Choroid plexus epithelial cell (primary cell): ENCODE data around the gene REELD1.

ENCODE experiments used
- DNase-seq: peaks from one replicate; pipeline ENCODE4 v3.0.0-alpha.2; 2010; ENCODE audit warnings: low read depth
- H3K4me3 ChIP-seq: 2 replicates; pipeline ENCODE4 v1.5.1; 2011; ENCODE audit warnings: low read depth, mild to moderate bottlenecking, control low read depth, low read length, moderate library complexity
- TF ChIP-seq, protein P1 (sequence below): conservative IDR thresholded peaks from 2 replicates; pipeline ENCODE4 v1.5.1; 2011; ENCODE audit warnings: low read depth, mild to moderate bottlenecking, control low read depth, inconsistent platforms, low read length, moderate library complexity

Gene REELD1

DNA sequence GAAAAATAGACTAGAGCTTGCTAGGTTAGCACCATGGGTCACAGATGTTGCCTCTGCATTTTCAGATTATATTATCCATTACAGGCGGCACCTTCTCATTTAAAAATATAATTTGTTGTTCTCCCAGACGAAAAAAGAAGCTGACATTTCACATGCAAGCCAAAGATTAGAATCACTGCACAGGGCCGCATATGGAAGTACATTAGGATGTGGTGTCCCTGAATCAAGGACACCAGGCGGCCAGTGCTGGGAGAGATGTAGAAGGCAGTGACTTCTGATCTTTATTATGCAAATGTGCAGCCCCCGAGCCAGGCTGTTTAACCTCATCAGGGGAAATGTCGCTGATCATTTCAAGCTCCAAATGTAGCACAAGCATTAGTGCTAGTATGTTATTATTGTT lies 22.8 kb downstream of the REELD1 start:
- DNase-seq = no peak
- H3K4me3 ChIP-seq = no peak overlapping the region
- TF ChIP-seq, protein P1, sequence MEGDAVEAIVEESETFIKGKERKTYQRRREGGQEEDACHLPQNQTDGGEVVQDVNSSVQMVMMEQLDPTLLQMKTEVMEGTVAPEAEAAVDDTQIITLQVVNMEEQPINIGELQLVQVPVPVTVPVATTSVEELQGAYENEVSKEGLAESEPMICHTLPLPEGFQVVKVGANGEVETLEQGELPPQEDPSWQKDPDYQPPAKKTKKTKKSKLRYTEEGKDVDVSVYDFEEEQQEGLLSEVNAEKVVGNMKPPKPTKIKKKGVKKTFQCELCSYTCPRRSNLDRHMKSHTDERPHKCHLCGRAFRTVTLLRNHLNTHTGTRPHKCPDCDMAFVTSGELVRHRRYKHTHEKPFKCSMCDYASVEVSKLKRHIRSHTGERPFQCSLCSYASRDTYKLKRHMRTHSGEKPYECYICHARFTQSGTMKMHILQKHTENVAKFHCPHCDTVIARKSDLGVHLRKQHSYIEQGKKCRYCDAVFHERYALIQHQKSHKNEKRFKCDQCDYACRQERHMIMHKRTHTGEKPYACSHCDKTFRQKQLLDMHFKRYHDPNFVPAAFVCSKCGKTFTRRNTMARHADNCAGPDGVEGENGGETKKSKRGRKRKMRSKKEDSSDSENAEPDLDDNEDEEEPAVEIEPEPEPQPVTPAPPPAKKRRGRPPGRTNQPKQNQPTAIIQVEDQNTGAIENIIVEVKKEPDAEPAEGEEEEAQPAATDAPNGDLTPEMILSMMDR = no peak

DNA sequence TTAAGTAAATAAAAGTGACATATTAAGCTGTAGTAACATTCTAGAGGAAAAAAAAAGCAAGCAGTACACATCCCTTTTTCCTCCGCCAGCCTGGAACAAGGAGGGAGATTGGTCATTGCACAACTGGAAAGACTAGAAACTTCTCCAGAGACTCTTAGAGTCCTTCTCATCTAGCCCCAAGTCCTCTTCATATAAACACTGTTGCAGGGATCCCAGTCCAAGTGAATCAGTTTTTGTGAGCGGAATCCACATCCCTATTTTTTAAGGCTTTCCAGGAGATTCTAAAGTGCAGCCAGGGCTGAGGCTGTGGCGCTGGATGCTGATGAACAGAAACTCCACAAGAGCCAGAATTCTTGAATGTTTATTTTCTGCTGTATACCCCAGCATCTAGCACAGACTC lies 23.8 kb downstream of the REELD1 start:
- no peak for DNase-seq
- no peak overlapping the region for H3K4me3 ChIP-seq
- TF ChIP-seq, protein P1 = no peak

GRCh38 chr4:146243141-146243882 lies 29.0 kb downstream of the REELD1 start:
- TF ChIP-seq, protein P1 = peak; percentile 46
- H3K4me3 ChIP-seq = no peak overlapping the region
- DNase-seq = no peak

DNA sequence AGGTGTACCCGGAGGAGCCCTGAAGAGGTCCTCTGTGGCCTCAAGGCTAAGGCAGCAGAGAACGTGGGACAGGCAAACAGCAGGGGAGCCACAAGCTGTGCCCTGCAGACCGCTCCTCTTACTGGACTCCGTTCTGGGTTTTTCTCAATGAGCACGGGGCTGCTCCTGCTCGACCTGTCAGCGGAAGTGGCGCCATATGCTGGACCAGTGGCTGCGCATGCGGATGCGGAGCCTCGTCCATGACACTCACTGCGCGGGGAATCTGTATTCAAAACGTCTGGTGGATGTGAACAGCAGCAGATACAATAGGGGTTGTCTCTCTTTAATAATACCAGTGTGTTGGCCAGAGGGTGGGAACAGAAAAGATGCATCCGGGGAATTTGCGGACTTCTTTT lies 29.5 kb downstream of the REELD1 start:
- H3K4me3 ChIP-seq = no peak overlapping the region
- TF ChIP-seq, protein P1 = no peak
- DNase-seq = no peak

DNA sequence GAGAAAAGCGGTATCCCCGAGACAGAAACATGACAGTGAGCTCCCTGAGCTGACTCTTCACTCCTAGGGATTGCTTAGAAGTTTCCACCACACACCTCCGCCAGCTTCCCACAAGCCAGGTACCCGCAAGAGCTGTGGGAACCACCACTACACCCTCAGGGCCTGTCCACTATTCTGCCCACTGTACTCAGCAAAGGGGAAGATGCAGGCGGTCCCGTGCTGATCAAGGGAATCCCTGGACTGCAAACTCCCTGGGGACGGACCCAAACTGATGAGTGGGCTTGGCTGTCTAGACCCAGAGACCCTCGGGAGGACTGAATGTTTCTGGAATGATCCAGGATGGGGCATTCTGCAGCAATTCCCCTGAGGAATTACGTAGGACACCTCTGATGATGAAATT lies 30.2 kb downstream of the REELD1 start:
- DNase-seq = no peak
- no peak overlapping the region for H3K4me3 ChIP-seq
- TF ChIP-seq, protein P1 = no peak

DNA sequence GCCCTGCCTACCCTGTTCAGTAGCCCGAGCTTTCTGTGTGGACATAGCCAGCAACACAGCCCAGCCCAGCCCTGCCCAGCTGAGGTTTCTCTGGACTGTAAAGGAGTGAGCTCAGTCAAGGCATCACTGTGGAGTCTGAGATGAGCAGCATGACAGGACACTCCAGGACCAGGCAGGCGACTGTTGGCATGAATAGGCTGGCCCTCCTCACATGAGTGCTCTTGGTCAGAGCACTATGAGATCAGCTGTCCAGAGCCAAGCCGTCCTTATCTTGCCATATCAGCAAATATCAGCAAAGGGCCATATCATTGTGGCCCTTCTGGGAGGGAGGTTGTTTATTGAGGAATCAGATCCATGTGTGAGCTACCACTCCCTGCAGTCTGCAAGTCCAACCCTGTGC lies 30.9 kb downstream of the REELD1 start:
- H3K4me3 ChIP-seq = no peak overlapping the region
- DNase-seq = no peak
- TF ChIP-seq, protein P1 = no peak

- TF ChIP-seq, protein P1 = no peak
- H3K4me3 ChIP-seq = no peak overlapping the region
- DNase-seq = no peak
Measured at GRCh38 chr4:146245850-146246249, 31.5 kb downstream of the REELD1 start.
